Subcutaneous adipose tissue (tissue), 4 donors: Measurements from ENCODE around the gene RGS4. TPM values are rescaled to one million over a fixed set of nuclear protein-coding genes. Genes with fewer than 3 reads are reported as not detected.

Experiments
- CTCF ChIP-seq: fragments of 450-650 bp; IDR thresholded peaks from one replicate; pipeline ENCODE4 v1.5.1; 2016; ENCODE audit warnings: low read depth, mild to moderate bottlenecking, control low read depth, antibody characterized with exemption, moderate library complexity
- total RNA-seq, 4 donors: library from RNA; depleted of rRNA; stranded (reverse); fragments of >200 nt; gene quantifications; one replicate each; pipeline ENCODE4 v1.1.0, GENCODE V29; 2016

Gene RGS4
- total RNA-seq, 4 donors from 2014 or later, result 0.22 to 1.4 (median 0.82) TPM; not detected in 1

GRCh38 chr1:163085904-163086268 is 16.7 kb downstream of the RGS4 start:
- no peak for TF ChIP-seq CTCF

GRCh38 chr1:163090321-163090945 is 21.3 kb downstream of the RGS4 start:
- TF ChIP-seq CTCF, result no peak

GRCh38 chr1:163093169-163093568 is 24.0 kb downstream of the RGS4 start:
- TF ChIP-seq CTCF, result no peak

GRCh38 chr1:163093579-163093978 is 24.4 kb downstream of the RGS4 start:
- TF ChIP-seq CTCF, result no peak

GRCh38 chr1:163094182-163094581 is 25.0 kb downstream of the RGS4 start:
- no peak for TF ChIP-seq CTCF

GRCh38 chr1:163094589-163094988 is 25.4 kb downstream of the RGS4 start:
- TF ChIP-seq CTCF, result no peak

- no peak for TF ChIP-seq CTCF
Observed at GRCh38 chr1:163095213-163095612, 26.1 kb downstream of the RGS4 start.
